HG03520 (cell line): ENCODE data around the gene RSU1.

Experiments
- ATAC-seq: cut with Tn5 transposase; IDR thresholded peaks from one replicate; pipeline ENCODE4 v1.9.1; 2021; ENCODE audit warnings: mild to moderate bottlenecking, moderate library complexity; ENCODE audit not compliant: unreplicated experiment

The RSU1 gene

DNA sequence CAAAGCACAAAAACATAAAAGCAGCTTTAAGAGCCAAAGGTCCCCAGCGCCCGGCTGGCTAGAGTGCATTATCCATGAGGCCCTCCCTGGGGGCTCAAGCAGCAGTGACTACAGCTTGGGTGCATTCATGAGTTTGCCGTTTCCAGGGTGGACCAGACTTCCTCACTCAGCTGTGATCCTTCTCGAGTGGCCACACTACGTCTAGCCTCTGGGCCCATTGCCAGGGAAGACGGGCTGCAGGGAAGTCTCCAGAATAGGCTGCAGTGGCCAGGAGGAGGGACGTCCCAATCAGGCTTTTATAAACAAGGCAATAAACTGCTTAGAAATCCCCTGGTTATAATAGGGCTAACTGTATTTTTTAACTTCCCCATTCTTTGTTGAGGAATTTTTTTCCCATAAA lies 206.2 kb downstream of the RSU1 start:
- ATAC-seq = no peak

GRCh38 chr10:16609211-16609610 lies 208.0 kb downstream of the RSU1 start:
- no peak for ATAC-seq

DNA sequence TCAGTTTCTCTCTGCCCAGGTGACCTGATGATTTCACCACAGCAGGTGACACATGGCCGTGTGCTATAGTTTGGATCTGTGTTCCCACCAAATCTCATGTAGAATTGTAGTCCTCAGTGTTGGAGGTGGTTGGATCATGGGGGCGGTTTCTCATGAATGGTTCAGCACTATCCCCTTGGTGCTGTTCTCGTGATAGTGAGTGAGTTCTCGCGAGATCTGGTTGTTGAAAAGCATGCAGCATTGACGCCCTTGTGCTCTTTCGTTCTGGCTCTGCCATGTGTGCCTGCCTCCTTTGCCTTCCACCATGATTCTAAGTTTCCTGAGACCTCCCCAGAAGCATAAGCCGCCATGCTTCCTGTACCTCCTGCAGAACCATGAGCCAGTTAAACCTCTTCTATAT lies 210.3 kb downstream of the RSU1 start:
- ATAC-seq = no peak

DNA sequence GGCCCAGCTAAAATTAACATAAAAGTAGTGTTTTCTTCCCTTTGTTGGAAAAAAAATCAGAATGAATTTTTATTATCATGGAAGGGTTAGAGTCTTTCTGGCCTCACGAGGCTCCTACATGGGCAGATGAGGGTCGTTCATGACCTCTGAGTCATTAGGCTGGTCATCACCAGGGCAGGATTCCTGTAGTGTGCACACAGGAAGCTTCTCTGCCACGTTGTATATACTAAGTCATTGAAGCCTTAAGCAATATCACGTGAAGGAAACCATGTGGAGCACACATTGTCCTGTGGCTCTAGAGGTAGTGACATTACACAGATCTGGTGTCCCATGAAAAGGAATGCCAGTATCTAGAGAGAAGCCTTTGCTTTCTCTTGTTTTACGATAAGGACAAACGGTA lies 210.8 kb downstream of the RSU1 start:
- ATAC-seq = no peak

DNA sequence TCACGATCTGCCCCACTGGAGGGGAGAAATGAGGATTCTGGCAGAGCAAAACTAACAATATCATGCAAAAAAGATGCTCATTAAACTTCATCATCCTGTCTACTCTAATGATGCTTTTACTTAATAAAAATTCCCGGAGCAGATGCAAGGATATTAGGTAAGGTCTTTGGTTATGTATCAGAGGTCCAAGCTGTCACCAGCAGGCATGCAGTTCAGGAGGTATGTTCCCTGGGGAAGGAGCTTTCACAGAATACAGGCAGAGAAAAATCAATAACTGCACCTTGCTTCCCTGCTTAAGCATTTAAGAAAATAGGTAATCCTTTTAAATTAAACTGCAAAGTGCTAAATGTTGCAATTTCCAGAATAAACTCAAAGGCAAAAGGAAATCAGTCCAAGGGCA lies 213.9 kb downstream of the RSU1 start:
- no peak for ATAC-seq

DNA sequence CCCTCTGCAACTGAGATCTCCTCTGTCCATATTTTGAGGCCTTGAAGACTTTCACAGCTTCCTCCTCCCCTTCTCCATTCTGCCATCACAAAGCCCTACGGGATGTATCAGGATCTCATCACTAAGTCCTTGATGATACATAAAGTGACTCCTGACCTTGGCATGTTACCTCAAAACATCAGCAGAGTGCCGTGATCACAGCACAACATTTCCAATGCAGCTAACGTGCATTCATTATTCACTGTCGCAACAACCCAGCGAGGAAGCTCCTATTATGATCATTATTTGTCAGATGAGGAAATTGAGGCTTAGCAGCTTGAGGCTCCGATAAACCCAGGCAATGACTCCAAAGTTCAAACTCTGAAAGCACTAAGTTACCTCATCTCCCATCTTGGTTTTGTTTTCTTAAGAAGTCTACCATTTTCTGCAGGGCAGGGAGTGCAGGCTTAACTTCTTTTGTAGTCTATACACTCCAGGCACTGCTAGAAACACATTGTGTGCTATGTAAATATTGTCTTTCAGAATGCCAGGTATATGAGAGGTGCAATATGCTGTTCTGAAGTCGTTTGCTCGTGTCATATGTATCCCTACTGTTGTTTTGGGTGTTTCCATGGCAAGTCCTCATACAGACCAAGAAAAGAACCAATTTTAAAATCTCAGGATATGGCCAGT lies 215.0 kb downstream of the RSU1 start:
- no peak for ATAC-seq

GRCh38 chr10:16599662-16600061 lies 217.6 kb downstream of the RSU1 start:
- ATAC-seq = no peak

GRCh38 chr10:16597656-16598055 lies 219.6 kb downstream of the RSU1 start:
- ATAC-seq = no peak

DNA sequence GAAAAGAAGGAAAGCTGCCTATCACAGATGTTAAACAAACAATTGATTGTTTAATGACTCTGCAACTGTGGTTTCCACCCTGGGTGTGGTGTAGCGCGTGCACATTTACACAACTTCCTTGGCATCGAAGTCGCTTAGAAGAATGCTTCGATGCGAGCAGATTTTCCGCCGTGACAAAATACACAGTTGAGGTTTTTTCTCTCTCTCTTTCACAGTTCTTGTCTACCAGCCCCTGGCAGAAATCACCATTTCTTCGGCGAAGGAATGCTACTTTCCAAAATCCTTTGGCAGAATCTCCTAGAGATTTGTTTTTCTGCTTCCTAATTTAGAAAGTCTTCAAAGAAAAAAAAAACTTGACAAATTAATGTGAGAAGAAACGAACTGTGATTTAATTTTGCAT lies 224.8 kb downstream of the RSU1 start:
- no peak for ATAC-seq

DNA sequence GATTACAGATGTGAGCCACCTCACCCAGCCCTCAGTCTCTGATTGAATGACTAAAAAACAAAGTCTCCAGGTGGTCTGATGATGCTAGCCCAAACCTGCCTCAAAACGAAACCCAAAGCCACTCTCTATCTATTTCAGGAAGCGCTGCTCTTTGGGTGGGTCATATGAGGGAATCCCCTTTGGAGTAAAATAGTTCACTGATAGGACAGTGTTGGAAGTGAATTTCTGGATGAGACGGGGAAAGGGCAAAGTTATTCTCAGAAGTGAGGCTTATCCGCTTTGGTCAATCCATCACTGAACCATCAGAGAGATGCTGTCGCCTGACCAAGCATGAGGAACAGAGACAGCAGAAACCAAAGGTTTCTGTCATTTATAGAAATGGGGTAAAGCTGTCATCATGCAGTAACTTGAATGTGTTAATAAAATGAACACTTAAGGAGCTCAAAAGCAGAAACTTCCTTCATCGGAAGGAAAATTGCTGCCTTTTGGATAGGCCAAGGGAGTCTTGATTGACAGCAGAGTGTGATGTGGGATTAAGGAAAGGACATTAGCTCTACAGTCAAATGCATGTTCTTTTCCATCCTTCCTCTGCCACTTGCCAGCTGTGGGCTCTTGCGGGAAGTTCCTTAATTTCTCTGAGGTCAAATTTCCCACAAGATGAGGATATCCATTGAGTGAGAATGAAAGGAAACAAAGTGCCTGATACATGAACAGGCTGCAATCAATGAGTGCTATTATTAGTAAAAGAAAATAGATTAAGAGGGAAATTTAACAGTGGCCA lies 230.7 kb downstream of the RSU1 start:
- ATAC-seq = peak; percentile 89

DNA sequence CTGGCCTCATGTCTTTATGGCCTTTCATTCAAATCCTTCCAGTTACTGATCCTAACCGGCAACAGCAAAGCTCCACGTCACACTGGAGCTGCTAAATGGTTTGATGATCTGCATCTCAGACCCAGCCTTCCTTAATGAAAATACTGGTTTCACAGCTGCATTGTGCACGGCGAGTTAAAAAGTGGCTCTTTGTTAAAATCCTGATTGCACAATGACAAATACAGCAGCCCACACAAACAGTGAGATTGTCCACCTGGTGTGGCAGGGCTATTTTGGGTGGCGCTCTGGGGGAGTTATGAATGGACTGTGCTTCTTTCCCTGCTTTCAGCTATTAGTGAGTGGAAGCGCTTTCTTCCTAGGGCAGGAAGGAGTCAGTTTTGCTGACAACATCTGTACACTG lies 232.1 kb downstream of the RSU1 start:
- ATAC-seq = peak; percentile 40

GRCh38 chr10:16583382-16583781 lies 233.8 kb downstream of the RSU1 start:
- no peak for ATAC-seq

GRCh38 chr10:16581202-16581601 lies 236.0 kb downstream of the RSU1 start:
- ATAC-seq = no peak

- ATAC-seq = peak; percentile 86
Measured at GRCh38 chr10:16570731-16571130, 246.5 kb downstream of the RSU1 start.

- ATAC-seq = no peak
Measured at GRCh38 chr10:16566202-16566805, 250.9 kb downstream of the RSU1 start.

- ATAC-seq = no peak
Measured at GRCh38 chr10:16565604-16566003, 251.6 kb downstream of the RSU1 start.

GRCh38 chr10:16562891-16563290 lies 254.3 kb downstream of the RSU1 start:
- no peak for ATAC-seq

- ATAC-seq = no peak
Measured at GRCh38 chr10:16559236-16559773, 257.9 kb downstream of the RSU1 start.

- no peak for ATAC-seq
Measured at GRCh38 chr10:16547973-16548372, 269.3 kb downstream of the RSU1 start.

DNA sequence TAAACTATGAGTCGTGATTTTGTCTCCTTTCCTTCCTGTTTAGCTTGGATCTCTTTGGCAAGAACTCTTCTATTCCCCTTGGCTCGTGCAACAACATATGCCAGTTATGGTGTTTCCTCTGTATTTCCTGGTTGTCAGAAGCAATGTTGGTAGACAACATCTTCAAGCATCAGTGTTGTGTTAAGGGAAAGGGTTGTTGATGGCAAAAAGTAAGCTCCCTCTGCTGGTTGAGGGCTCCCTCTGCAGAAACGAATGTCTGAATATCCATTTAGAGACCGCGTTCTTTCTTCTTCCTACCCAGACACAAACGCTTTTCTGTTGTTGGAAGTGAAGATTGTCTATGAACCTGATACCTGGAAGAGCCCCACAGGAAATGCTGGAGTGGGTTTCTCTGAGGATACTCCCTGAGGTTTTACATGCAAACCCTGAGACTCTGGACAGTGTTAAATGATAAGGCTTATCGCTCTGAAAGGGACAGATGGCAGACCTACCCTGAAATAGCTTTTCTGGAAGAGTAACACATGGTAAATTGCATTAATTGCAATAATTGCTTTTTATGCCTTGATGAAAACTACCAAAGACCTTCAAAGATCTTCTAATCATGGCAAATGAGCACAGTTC lies 272.0 kb downstream of the RSU1 start:
- ATAC-seq = peak; percentile 80

- ATAC-seq = no peak
Measured at GRCh38 chr10:16544591-16544990, 272.6 kb downstream of the RSU1 start.
